Activated CD4-positive, CD25-positive, alpha-beta regulatory T cell treated with anti-CD3 and anti-CD28 coated beads, Interleukin-2, amount 50 U/mL, for 24 hours (primary cell): ENCODE results near the gene PCGF6.

Experiments
- ATAC-seq, 2 donors: fragments of 150-1000 bp; cut with Tn5 transposase; one replicate each; pipeline ENCODE4 v1.10.0; 2021; ENCODE audit warnings: mild to moderate bottlenecking in 1 of 2, moderate library complexity in 1 of 2

Gene PCGF6

DNA sequence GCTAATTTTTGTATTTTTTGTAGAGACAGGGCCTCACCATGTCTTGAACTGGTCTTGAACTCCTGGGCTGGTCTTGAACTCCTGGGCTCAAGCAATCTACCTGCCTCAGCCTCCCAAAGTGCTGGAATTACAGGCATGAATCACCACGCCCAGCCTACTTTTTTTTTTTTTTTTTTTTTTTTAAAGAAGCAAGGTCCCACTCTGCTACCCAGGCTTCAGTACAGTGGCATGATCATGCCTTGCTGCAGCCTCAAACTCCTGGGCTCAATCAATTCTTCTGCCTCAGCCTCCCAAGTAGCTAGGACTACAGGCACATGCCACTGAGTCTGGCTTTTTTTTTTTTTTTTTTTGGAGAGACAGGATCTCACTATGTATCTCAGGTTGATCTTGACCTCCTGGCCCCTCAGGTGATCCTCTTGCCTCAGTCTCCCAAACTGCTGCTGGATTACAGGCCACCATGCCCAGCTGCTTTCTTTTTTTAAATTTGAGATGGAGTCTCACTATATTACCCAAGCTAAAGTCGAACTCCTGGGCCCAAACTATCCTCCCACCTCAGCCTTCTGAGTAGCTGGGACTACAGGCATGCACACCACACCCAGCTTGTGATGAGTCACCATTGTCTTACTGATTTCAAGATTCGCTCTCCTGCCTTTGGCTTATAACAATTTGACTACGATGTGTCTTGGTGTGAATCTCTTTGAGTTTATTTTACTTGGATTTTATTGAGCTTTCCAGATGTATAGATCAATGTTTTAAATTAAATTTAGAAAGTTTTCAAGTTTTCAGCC, 96.2 kb downstream of the PCGF6 start:
- peak in 1 of 2 donors; percentile 49 for ATAC-seq

DNA sequence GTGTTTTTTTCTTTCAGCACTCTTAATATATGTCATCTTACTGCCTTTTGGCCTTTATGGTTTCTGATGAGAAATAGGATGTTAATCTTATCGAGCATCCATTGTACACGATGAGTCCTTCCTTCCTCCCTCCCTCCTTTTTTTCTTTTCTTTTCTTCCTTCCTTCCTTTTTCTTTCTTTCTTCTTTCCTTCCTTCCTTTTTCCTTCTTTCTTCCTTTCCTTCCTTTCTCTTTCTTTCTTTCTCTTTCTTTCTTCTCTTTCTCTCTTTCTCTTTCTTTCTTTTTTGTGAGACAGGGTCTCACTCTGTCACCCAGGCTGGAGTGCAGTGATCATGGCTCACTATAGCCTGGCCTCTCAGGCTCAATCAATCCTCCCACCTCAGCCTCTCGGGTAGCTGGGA, 96.8 kb downstream of the PCGF6 start:
- no peak for ATAC-seq
